ENCODE measurements around the gene RSPH3.
A peak's percentile ranks its signal among the peaks of the same experiment; 100 is the strongest.

DNA sequence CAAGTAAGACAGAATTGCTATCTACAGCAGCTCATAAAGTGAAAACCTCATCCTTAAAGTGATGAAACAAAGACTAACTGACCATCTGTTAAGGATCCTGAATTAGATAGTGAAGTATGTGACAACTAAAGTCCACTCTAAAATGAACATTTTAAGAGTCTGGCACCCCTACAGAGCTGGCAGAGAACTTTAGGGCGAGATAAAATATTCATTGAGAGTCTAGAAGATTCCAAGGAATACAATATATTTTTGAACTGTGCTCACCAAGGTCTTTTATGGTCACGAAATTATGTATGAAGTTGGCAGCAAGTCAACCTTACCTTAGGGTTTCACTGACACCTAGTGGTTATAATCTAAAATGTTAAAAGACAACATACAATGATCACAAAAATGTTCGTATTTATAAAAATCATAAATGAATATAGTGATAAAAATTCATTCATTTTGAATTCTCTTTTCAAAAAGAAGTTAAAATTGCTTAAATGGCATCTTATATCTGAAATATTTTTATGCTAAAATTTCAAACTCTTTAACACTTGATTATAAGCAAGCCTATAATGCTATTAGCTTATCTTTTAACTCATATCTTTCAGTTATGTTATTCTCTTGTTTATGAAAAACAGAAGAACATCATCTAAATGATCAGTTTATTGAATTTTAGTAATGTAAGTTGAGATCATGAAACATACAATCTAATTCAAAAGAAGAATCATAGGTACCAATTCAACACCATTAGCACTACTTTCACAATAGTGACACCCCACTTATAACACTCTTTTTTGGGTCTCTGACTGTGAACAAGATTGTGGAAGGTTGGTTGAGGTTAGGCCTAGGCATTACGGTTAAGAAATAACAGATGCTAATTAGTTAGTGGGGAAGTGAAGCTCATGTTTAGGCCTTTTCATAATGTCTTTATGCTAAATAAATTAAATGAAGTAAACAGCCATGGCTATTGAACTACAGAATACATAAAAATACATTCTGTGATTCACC is 27.5 kb downstream of the RSPH3 start:
- TF ChIP-seq, protein P1, sequence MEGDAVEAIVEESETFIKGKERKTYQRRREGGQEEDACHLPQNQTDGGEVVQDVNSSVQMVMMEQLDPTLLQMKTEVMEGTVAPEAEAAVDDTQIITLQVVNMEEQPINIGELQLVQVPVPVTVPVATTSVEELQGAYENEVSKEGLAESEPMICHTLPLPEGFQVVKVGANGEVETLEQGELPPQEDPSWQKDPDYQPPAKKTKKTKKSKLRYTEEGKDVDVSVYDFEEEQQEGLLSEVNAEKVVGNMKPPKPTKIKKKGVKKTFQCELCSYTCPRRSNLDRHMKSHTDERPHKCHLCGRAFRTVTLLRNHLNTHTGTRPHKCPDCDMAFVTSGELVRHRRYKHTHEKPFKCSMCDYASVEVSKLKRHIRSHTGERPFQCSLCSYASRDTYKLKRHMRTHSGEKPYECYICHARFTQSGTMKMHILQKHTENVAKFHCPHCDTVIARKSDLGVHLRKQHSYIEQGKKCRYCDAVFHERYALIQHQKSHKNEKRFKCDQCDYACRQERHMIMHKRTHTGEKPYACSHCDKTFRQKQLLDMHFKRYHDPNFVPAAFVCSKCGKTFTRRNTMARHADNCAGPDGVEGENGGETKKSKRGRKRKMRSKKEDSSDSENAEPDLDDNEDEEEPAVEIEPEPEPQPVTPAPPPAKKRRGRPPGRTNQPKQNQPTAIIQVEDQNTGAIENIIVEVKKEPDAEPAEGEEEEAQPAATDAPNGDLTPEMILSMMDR (IDR thresholded peaks at IDR 0.05; ENCODE audit: poor library complexity) = peak; percentile 67
- TF ChIP-seq EZH2phosphoT487 (IDR thresholded peaks at IDR 0.05; ENCODE audit: low read depth, severe bottlenecking, unreplicated experiment) (no peak), EZH2 (IDR thresholded peaks at IDR 0.05; ENCODE audit: borderline replicate concordance) (no peak)

All from hepatocyte (in vitro differentiated cells).